KMS-11 (cell line): ENCODE data around the gene RASAL2.

Experiments used
- H2AFZ ChIP-seq: fragments of 200-600 bp; sonication (generic); 2 replicates; pipeline ENCODE4 v1.6.1; 2016; ENCODE audit warnings: antibody characterized with exemption, mixed run types, low read depth
- H3K27ac ChIP-seq: fragments of 200-600 bp; sonication (generic); 2 replicates; pipeline ENCODE4 v1.6.1; 2016; ENCODE audit warnings: mild to moderate bottlenecking, mixed run types
- H3K27me3 ChIP-seq: fragments of 200-600 bp; sonication (generic); 2 replicates; pipeline ENCODE4 v1.6.1; 2017; ENCODE audit warnings: mild to moderate bottlenecking, low read depth, mixed run types, moderate library complexity; ENCODE audit not compliant: insufficient read depth
- H3K36me3 ChIP-seq: fragments of 200-600 bp; sonication (generic); 2 replicates; pipeline ENCODE4 v1.6.1; 2017; ENCODE audit warnings: mild to moderate bottlenecking, mixed run types; ENCODE audit not compliant: insufficient read depth
- H3K4me1 ChIP-seq: fragments of 200-600 bp; sonication (generic); 2 replicates; pipeline ENCODE4 v1.6.1; 2016; ENCODE audit warnings: mild to moderate bottlenecking, low read depth, mixed run types; ENCODE audit not compliant: poor library complexity, severe bottlenecking
- H3K4me2 ChIP-seq: fragments of 200-600 bp; sonication (generic); 2 replicates; pipeline ENCODE4 v1.7.0; 2016; ENCODE audit warnings: mild to moderate bottlenecking, mixed run types
- H3K4me3 ChIP-seq: fragments of 200-600 bp; sonication (generic); IDR thresholded peaks from 2 replicates; pipeline ENCODE4 v1.6.1; 2017; ENCODE audit warnings: low read depth, low read length, mixed read lengths; ENCODE audit not compliant: insufficient read depth
- H3K79me2 ChIP-seq: fragments of 200-600 bp; sonication (generic); 2 replicates; pipeline ENCODE4 v1.6.1; 2016; ENCODE audit warnings: low read depth, mixed run types; ENCODE audit not compliant: insufficient read depth
- H3K9ac ChIP-seq: fragments of 200-600 bp; sonication (generic); 2 replicates; pipeline ENCODE4 v1.6.1; 2016; ENCODE audit warnings: mild to moderate bottlenecking, mixed run types
- H4K20me1 ChIP-seq: fragments of 200-600 bp; sonication (generic); 2 replicates; pipeline ENCODE4 v1.6.1; 2016; ENCODE audit warnings: mild to moderate bottlenecking, mixed run types; ENCODE audit not compliant: insufficient read depth
- CTCF ChIP-seq: fragments of 200-600 bp; sonication (generic); conservative IDR thresholded peaks from 2 replicates; pipeline ENCODE4 v1.6.1; 2017; ENCODE audit warnings: low read depth, mild to moderate bottlenecking, antibody characterized with exemption, low read length, moderate library complexity, mixed read lengths

RASAL2 gene

GRCh38 chr1:178301141-178301540, 207.2 kb downstream of the RASAL2 start:
- Histone ChIP-seq H3K79me2 (no peaks in the 10 kb centered on the region), H4K20me1 (no peaks in the 10 kb centered on the region)
- no peak for TF ChIP-seq CTCF

GRCh38 chr1:178307264-178307663, 213.4 kb downstream of the RASAL2 start:
- Histone ChIP-seq H3K27me3 (no peaks in the 10 kb centered on the region), H3K4me2 (no peak overlapping the region), H3K27ac (no peak overlapping the region), H2AFZ (no peak overlapping the region), H3K9ac (no peak overlapping the region), H3K4me3 (no peak overlapping the region), H3K4me1 (peaks cover 13% of the 10 kb centered on the region), H3K36me3 (no peaks in the 10 kb centered on the region), H3K79me2 (no peaks in the 10 kb centered on the region), H4K20me1 (no peaks in the 10 kb centered on the region)
- no peak for TF ChIP-seq CTCF

More at GRCh38 chr1:178301141-178301540, 207.2 kb downstream of the RASAL2 start:
- Histone ChIP-seq H2AFZ (no peak overlapping the region), H3K27me3 (no peaks in the 10 kb centered on the region), H3K27ac (no peak overlapping the region), H3K4me1 (no peaks in the 10 kb centered on the region), H3K4me3 (no peak overlapping the region), H3K4me2 (no peak overlapping the region), H3K9ac (no peak overlapping the region), H3K36me3 (no peaks in the 10 kb centered on the region)

DNA sequence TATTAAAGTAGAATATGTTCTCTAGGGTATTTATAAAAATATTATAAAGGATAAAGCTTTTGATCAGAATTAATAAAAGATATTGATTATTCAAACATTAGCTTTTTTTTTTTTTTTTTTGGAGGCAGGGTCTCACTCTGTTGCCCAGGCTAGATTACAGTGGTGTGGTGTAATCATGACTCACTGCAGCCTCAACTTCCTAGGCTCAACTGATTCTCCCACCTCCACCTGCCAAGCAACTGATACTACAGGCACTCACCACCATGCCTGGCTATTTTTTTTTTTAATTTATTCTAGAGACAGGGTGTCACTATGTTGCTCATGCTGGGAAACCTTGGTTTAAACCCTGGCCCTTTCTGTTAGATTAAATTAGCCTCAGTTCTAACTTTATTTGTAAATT, 214.5 kb downstream of the RASAL2 start:
- Histone ChIP-seq H3K4me1 (peaks cover 13% of the 10 kb centered on the region), H3K4me3 (no peak overlapping the region), H3K27me3 (no peaks in the 10 kb centered on the region), H3K36me3 (no peaks in the 10 kb centered on the region), H4K20me1 (no peaks in the 10 kb centered on the region), H2AFZ (no peak overlapping the region), H3K9ac (no peak overlapping the region), H3K27ac (no peak overlapping the region), H3K4me2 (no peak overlapping the region), H3K79me2 (no peaks in the 10 kb centered on the region)
- TF ChIP-seq CTCF = no peak

- H3K4me1 ChIP-seq = peaks cover 13% of the 10 kb centered on the region
- H3K79me2 ChIP-seq = no peaks in the 10 kb centered on the region
- H3K36me3 ChIP-seq = no peaks in the 10 kb centered on the region
- H3K9ac ChIP-seq = no peak overlapping the region
- peak; percentile 95 for TF ChIP-seq CTCF
- H3K27me3 ChIP-seq = no peaks in the 10 kb centered on the region
- no peak overlapping the region for H3K27ac ChIP-seq
- H2AFZ ChIP-seq = no peak overlapping the region
- no peak overlapping the region for H3K4me2 ChIP-seq
- H3K4me3 ChIP-seq = no peak overlapping the region
- no peaks in the 10 kb centered on the region for H4K20me1 ChIP-seq
These were observed 216.8 kb downstream of the RASAL2 start for GRCh38 chr1:178310685-178311105.
